NK-92 (cell line): ENCODE measurements around the gene TANC1.

Experiments
- DNase-seq: peaks from one replicate; lab custom pipeline; 2025; ENCODE audit not compliant: unreplicated experiment; lab: John Stamatoyannopoulos, UW

The TANC1 gene

DNA sequence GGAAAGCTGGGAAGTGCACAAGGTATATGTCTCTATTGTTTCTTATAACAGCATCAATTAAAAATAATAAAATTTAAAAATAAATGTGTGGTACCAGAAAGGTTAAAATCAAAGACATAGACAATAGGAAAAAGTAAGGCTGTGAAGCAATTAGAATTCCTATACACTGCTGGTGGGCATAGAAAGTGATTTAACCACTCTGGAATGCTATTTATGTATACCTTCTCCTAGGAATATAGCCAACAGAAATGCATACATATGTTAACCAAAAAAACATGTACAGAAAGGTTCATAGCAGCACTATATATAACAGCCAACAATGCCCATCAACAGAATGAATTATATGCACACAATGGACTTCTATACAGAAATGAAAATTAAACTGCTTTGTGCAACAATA is 275.1 kb downstream of the TANC1 start:
- no peak for DNase-seq

- DNase-seq: no peak
Measured at GRCh38 chr2:159246325-159246988, 278.0 kb downstream of the TANC1 start.

DNA sequence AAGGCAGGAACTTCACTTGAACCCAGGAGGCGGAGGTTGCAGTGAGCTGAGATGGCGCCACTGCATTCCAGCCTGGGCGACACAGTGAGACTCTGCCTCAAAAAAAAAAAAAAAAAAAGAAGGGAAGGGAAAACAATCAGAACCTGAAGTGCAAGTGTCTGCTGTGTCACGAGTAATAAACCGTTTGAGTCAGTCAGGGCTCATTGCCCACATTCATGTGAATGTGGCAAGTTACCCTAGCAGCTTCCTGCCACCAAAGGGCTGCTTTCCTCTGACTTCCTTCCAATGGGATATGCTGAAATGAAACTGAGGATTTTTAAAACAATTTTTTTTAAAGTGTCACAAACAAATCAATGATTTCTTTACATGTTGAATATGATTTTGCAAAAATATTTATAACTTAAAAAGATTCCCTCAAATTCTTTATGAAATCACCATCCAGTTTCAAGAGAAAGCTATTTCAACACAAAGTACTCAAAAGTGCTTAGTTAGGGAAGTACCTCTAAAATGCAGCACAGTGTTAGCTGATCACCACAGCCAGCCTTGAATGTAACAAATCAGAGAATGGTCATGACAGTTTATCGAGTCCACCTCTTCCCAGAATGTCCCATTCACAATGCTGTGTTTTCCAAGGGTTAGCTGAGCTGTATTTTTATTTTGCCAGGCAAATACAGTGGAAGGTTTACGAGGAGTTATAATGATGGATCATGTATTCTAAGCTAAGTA is 281.7 kb downstream of the TANC1 start:
- DNase-seq: no peak

- no peak for DNase-seq
Measured at GRCh38 chr2:159251296-159252173, 283.1 kb downstream of the TANC1 start.

DNA sequence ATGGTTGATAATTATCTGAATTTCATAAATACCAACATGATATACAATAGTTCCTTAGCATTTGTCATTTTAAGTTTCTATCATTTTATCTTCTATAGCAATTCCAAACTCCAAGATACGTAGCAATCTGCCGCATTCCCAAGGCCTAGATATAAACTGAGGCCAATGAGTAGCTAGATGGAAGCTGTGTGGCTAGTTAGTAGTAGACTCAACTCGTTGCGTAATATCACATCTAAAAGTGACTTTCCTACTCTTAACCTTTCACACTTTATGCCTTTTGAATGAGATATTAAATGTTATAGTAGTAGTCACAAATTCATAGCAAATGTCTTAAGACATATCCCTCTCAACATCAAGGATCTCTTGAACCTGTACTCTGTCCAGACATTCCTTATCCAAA is 284.5 kb downstream of the TANC1 start:
- no peak for DNase-seq

- no peak for DNase-seq
Measured at GRCh38 chr2:159256159-159256558, 287.7 kb downstream of the TANC1 start.

DNA sequence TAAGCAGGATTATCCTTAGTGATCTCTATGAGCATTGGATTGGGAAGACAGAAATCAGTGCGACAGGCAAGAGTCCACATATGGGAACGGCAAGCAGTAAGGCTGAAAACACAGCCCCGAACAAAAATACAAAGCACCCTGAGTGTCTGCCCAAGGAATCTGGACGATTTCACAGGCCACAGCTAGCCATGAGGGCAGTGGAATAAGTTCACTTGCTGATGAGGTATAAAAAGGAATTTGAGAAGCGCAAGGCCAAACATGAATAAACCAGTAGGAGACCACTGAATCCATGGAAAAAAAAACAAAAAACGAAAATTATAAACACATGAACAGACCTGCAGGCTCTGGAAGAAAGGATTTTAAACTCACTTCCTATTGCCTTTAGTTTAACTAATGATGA is 293.8 kb downstream of the TANC1 start:
- DNase-seq: no peak

DNA sequence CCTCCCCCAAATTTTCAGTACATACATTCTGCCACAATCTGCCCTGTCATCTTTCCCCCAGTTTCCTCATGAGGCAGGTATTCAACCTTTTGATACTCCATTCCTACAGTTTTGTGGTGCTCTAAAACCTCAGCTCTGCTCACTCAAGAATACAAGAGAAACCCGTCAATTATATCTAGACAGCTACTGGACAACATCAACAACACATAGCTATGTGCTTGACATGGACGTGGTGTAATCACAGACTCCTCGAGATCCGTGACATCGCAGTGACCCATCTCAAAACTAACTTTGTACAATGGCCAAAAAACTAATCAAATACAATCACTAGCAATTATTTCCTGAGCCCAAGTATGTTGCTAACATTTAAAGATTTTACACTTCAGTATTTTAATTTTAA is 294.5 kb downstream of the TANC1 start:
- no peak for DNase-seq

DNA sequence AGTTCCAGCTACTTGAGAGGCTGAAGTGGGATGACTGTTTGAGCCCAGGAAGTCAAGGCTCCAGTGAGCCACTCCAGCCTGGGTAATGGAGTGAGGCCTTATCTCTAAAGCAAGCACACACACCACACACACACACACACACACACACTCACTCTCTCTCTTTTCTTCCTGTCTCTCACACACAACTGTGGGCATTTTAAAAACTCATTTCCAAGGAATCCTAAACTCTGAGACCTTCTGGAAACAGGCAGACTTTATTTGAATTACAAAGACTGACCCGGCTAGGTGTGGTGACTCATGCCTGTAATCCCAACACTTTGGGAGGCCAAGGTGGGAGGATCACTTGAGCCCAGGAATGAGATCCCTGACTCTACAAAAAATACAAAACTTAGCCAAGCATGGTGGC is 296.7 kb downstream of the TANC1 start:
- no peak for DNase-seq

GRCh38 chr2:159266554-159266953 is 298.1 kb downstream of the TANC1 start:
- DNase-seq: no peak

DNA sequence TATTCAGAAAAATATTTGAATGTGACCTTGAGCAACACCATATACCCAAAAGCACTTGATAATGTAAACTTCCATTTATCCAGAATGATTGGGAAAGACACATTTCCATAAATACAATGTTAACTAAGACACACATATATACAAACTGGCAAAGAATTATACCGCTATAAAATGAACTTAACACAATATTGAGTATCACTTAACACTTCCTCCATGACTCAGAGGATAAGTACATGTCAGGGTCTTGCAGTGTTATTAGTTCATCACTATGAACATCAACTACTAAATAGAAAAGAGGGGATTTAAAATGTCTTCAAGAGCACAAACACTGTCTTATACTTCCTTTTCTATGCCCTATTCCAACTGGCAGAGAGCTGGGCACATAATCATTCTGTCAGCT is 299.5 kb downstream of the TANC1 start:
- no peak for DNase-seq

DNA sequence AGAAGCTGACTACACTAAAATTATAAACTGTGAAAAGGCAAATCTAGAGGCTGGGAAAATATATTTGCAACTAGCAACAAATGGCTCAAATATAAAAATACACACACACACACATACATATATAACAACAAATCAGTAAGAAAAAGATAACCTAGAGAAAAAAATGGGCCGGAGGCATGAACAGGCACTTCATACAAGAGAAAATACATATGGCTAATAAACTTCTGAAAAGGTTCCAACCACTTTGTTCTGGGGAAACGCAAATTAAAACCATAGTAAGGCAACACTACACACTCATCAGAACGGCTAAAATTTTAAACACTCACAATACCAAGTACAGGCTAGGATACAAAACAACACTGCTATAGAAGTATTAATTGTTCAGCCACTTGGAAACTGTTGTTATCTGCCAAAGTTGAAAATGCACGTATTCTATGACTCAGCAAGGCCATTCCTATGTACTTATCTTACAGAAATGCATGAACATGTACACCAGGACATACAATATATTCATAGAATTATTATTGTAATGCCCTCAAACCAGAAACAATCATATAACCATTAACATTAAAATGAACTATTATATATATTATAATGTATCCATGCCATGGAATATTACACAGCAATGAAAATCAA is 302.4 kb downstream of the TANC1 start:
- DNase-seq: no peak

DNA sequence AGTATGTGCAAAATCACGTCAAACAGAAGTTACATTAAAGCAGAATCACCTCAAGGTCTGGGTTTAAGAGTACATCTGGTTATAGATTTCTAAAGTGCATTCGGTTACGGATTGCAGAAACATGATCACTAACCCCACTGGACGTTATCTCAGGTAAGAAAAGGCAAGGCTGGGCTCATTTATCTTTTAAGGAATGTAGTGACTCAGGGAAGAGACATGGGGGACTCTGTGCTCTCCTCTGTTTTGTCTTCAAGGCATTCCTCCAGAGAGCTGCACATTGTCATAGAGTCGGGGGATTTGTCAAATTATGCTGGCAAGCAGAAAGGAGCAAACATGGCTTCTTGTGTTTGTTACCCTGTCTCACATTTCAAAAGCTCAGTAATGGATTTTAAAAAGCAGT is 303.7 kb downstream of the TANC1 start:
- no peak for DNase-seq

DNA sequence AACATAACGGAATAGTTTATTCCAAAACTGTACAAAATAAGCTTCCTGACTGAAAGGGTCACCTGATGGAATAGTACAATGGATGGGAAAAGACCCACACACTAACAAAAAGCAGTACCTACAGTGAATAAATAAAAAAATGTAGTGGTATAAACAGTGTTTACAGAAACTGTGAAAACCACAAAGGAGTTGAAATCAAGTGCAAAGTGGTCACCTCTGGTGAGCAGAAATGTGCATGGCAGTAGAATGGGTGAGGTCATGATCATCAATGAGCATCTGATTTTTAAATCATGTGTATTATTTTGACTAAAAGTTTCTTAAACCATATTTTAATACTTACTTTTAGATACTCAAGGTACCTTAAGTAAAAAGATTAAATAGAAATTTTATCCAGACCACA is 306.7 kb downstream of the TANC1 start:
- DNase-seq: no peak

DNA sequence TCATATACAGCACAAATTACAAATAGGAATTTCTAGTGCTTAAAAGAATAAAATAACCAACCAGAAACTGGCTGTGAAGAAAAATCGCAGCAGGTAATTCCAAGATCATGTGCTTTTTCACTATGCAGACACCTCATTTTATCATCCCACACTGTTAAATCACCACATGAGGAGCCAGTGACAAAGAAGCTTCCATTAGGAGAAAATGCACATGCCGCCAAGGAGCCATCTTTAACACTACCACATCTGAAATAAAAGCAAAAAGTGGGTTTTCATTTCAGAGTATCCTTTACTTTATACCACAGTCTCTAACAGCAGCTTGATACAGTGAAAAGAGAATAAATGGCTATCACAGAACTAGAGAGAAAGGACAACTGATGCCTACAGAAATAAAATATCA is 311.3 kb downstream of the TANC1 start:
- DNase-seq: no peak

GRCh38 chr2:159281002-159281401 is 312.6 kb downstream of the TANC1 start:
- DNase-seq: no peak
